Transverse colon (tissue), 4 donors: ENCODE measurements around the gene RPS10. TPM values are rescaled to one million over a fixed set of nuclear protein-coding genes. Genes with fewer than 3 reads are reported as not detected.
A peak's percentile ranks its signal among the peaks of the same experiment; 100 is the strongest.

ENCODE experiments used
- DNase-seq: peaks from one replicate; pipeline ENCODE4 v3.0.0-alpha.2; 2019
- H3K27ac ChIP-seq, 4 donors: fragments of 200-600 bp; sonication (generic); 2 replicates each; pipeline ENCODE4 v1.5.1; 2016 to 2018; ENCODE audit warnings: inconsistent platforms in 4 of 4
- H3K27me3 ChIP-seq: fragments of 200-600 bp; sonication (generic); 2 replicates; pipeline ENCODE4 v1.5.1; 2017; ENCODE audit warnings: inconsistent platforms
- H3K36me3 ChIP-seq, 4 donors: fragments of 200-600 bp; sonication (generic); 2 replicates each; pipeline ENCODE4 v1.5.1; 2017 to 2019; ENCODE audit warnings: inconsistent platforms in 4 of 4
- H3K4me1 ChIP-seq, 4 donors: fragments of 200-600 bp; sonication (generic); 2 replicates each; pipeline ENCODE4 v1.5.1; 2017 to 2020; ENCODE audit warnings: inconsistent platforms in 4 of 4
- H3K4me3 ChIP-seq, 4 donors: fragments of 200-600 bp; sonication (generic); 1 replicate in 1 of 4; 2 replicates in 3 of 4; pipeline versions ENCODE4 v1.5.1 to v1.6.1; 2017 to 2019; ENCODE audit warnings: inconsistent platforms in 4 of 4
- H3K9me3 ChIP-seq, 2 donors: fragments of 200-600 bp; sonication (generic); 2 replicates each; pipeline ENCODE4 v1.5.1; 2017 to 2019; ENCODE audit warnings: inconsistent platforms in 2 of 2
- CTCF ChIP-seq, 5 experiments: fragments of 200-600 bp in 3 of 5; fragments of 450-650 bp in 2 of 5; sonication (generic) in 3 of 5; IDR thresholded peaks; 1 replicate in 2 of 5; 2 replicates in 3 of 5; pipeline ENCODE4 v1.5.1; 2016 to 2017; ENCODE audit warnings: antibody characterized with exemption in 5 of 5, inconsistent platforms in 3 of 5, mild to moderate bottlenecking in 2 of 5, moderate library complexity in 1 of 5
- EP300 ChIP-seq: sonication (generic); formaldehyde crosslinking; IDR thresholded peaks from one replicate; pipeline ENCODE4 v1.6.1; 2017; ENCODE audit warnings: antibody characterized with exemption, low read depth
- POLR2A ChIP-seq: fragments of 450-650 bp; IDR thresholded peaks from one replicate; pipeline ENCODE4 v1.6.1; 2016; ENCODE audit warnings: antibody characterized with exemption, mild to moderate bottlenecking, moderate library complexity
- POLR2AphosphoS5 ChIP-seq, 3 donors: sonication (generic); formaldehyde crosslinking; IDR thresholded peaks; one replicate each; pipeline ENCODE4 v1.6.1; 2016; ENCODE audit warnings: antibody characterized with exemption in 3 of 3
- WGBS, 2 donors: methylation state at CpG; one replicate each; pipeline ENCODE4 v1.1.5; 2018; ENCODE audit warnings: low coverage in 1 of 2; 5-methylcytosine and 5-hydroxymethylcytosine counted together
- in situ Hi-C, 4 donors: fragments of 200-750 bp; cut with MboI; loops; one replicate each; pipeline versions ENCODE4 v1.15.0 to v1.15.1; 2017; ENCODE audit warnings: low sequenced_read_pairs in 3 of 4, low pct_ligation_motif_present in 1 of 4, low pct_unique_long_range_greater_than_20kb in 1 of 4
- intact Hi-C: fragments of 100-400 bp; cut with DNase I; formaldehyde crosslinking; loops from one replicate; pipeline ENCODE4 v1.15.1; 2023; ENCODE audit warnings: low total_unique reads
- total RNA-seq, 4 donors: library from RNA; depleted of rRNA; stranded (reverse); fragments of >200 nt; gene quantifications; one replicate each; pipeline ENCODE4 v1.1.0, GENCODE V29; 2016

Gene RPS10
- total RNA-seq, 4 donors from 2014 or later = 892 to 1,969 (median 1,491) TPM

DNA sequence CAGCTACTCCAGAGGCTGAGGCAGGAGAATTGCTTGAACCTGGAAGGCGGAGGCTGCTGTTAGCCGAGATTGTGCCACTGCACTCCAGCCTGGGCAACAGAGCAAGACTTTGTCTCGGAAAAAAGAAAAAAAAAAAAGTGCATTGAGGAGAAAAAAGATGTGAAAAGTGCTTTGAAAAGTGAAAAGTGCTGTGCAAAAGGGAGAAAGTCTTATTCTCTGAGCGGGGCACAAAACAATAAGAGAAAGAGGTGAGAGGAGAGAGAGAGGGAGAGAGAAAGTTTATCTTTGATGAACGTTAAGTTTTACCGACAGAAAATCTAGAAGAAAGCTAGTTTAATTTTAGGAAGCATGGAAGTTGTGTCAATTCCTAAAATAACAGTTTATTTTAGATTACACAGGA, 36.1 kb upstream of the RPS10 start:
- WGBS, 2 donors = 50 to 71% methylated on average over 3 to 6 of the region's 6 CpGs
- TF ChIP-seq POLR2AphosphoS5 (IDR thresholded peaks at IDR 0.05) (no peak), EP300 (no peak), CTCF (IDR thresholded peaks at IDR 0.05) (no peak), POLR2A (no peak)
- H3K9me3 ChIP-seq = no peaks in the 10 kb centered on the region
- DNase-seq = no peak
- H3K27me3 ChIP-seq = peaks cover 37% of the 10 kb centered on the region
- peaks cover 0 to 12% (median 9%) of the 10 kb centered on the region in 4 donors for H3K4me1 ChIP-seq
- no peak overlapping the region for H3K27ac ChIP-seq
- H3K36me3 ChIP-seq = no peaks in the 10 kb centered on the region
- intact Hi-C loops (no loop called here), in situ Hi-C loops (loop anchor here in 3 of 4 donors (25.0 kb wide), 1 partner anchor 150 kb away; no protein-coding TSS in a partner anchor)
- H3K4me3 ChIP-seq = no peak overlapping the region

DNA sequence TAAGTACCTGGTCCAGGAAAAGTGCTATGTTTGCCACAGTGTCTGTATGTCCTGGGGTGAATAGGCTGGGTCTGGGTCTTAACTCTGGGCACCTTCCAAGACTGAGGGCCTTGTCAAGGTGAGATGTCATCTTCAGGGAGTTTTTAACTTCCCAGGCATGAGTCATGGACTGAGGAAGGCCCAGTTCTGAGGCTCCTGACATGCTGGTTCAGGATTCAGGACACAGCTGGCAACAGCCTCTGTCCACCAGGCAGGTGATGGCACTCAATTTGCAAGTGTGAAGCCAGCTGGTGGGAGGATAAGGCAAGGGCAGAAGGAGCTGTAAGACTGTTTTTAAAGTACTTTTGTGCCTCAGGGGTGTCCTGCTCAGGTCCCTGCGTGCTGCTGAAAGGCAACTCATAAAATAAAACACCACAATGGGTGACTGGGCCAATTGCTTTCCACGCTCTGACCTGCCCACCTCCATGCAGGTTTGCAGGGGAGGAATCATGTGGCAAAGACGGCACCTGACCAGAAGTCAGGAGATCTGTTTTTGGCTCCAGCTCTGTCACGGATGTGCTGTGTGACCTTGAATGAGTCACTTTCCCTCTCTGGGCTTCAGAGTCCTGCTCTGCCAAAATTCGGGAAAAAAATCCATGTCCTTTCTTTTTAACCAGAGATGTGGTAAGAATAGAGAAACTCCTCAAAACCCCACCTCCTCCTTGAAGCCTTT, 35.1 kb upstream of the RPS10 start:
- H3K27ac ChIP-seq = no peak overlapping the region
- peaks cover 26% of the 10 kb centered on the region for H3K27me3 ChIP-seq
- peaks cover 0 to 9% (median 7%) of the 10 kb centered on the region in 4 donors for H3K4me1 ChIP-seq
- no peak for TF ChIP-seq POLR2AphosphoS5 (IDR thresholded peaks at IDR 0.05)
- no peak for TF ChIP-seq POLR2A
- no peak for TF ChIP-seq CTCF (IDR thresholded peaks at IDR 0.05)
- TF ChIP-seq EP300 = no peak
- 87% methylated on average over 5 of the region's 5 CpGs; no CpG with 5 or more reads in 1 of the 2 donors for WGBS, 2 donors
- no peak overlapping the region for H3K4me3 ChIP-seq
- no peaks in the 10 kb centered on the region for H3K9me3 ChIP-seq
- DNase-seq = no peak
- intact Hi-C loops = no loop called here
- H3K36me3 ChIP-seq = no peaks in the 10 kb centered on the region
- in situ Hi-C loops = loop anchor here in 3 of 4 donors (25.0 kb wide), 1 partner anchor 151 kb away; no protein-coding TSS in a partner anchor

DNA sequence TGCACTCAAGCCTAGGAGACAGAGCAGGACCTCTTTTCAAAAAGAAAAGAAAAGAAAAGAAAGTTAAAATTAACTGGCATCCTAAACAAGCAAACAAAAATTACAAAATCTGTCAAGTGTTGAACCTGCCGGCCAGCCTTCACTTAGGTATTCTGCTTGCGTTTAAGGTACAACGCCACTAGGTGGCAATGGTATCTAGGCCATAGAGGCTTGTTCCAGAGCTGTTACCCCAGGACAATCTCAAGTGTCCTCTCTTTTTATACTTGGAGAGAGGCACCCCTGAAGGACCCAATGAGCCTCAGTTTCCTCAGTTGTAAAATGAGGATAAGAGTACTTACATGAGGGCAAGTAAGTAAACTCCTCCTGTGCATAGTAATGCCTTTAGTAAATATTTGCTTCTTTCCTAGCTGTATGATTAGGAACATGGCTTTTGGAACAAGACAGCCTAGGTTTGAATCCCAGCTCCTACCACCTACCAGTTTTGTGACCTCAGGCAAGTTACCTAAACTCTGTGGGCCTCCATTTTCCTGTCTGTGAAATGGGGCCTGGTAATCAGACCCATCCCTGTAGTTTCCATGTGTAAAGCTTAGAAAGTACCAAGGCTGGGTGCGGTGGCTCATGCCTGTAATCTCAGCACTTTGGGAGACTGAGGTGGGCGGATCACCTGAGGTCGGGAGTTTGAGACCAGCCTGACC, 34.2 kb upstream of the RPS10 start:
- H3K36me3 ChIP-seq = no peaks in the 10 kb centered on the region
- intact Hi-C loops (no loop called here), in situ Hi-C loops (loop anchor here in 3 of 4 donors (25.0 kb wide), 1 partner anchor 152 kb away; no protein-coding TSS in a partner anchor)
- TF ChIP-seq POLR2AphosphoS5 (IDR thresholded peaks at IDR 0.05) (no peak), CTCF (IDR thresholded peaks at IDR 0.05) (peak; percentile 52 to 70 (median 66))
- peaks cover 17% of the 10 kb centered on the region for H3K27me3 ChIP-seq
- H3K4me3 ChIP-seq = no peak overlapping the region
- WGBS, 2 donors = 4 to 57% methylated on average over 3 to 6 of the region's 6 CpGs
- no peaks in the 10 kb centered on the region for H3K4me1 ChIP-seq
- H3K27ac ChIP-seq = no peak overlapping the region
- peak; percentile 55 for DNase-seq
- H3K9me3 ChIP-seq = no peaks in the 10 kb centered on the region
